PC-3 (cell line): ENCODE measurements around the gene TRUB2. TPM values are rescaled to one million over a fixed set of nuclear protein-coding genes. Genes with fewer than 3 reads are reported as not detected.

ENCODE experiments used
- ATAC-seq: fragments of 200-7000 bp; cut with Tn5 transposase; 2 replicates; pipeline ENCODE4 v1.9.1; 2020; ENCODE audit warnings: mild to moderate bottlenecking, moderate library complexity
- BruUV-seq: library from RNA; stranded (reverse); fragments of 400-500 nt; replicated peaks from 2 replicates; lab custom pipeline; 2021; lab: Mats Ljungman, UMichigan
- CTCF ChIA-PET: fragments of 300-600 bp; sonication (Branson Sonifier 250); formaldehyde crosslinking; loops from one replicate; lab custom pipeline; 2022; ENCODE audit warnings: antibody characterized with exemption; lab: Charles Lee
- POLR2A ChIA-PET: fragments of 300-600 bp; sonication (Branson Sonifier 250); formaldehyde crosslinking; loops from one replicate; lab custom pipeline; 2022; ENCODE audit warnings: antibody characterized with exemption; ENCODE audit not compliant: unreplicated experiment; lab: Charles Lee
- DNase-seq: peaks from one replicate; pipeline ENCODE4 v3.0.0-alpha.2; 2015
- H2AFZ ChIP-seq: fragments of 300-600 bp; sonication (generic); 2 replicates; pipeline ENCODE4 v1.6.0; 2016; ENCODE audit warnings: antibody characterized with exemption, low read length
- H3F3A ChIP-seq: fragments of 300-600 bp; sonication (generic); one replicate; pipeline ENCODE4 v1.6.0; 2017; ENCODE audit warnings: antibody characterized with exemption, low read length, control low read depth, mild to moderate bottlenecking; ENCODE audit not compliant: unreplicated experiment
- H3K27ac ChIP-seq: fragments of 300-600 bp; sonication (generic); 2 replicates; pipeline ENCODE4 v1.5.1; 2016; ENCODE audit warnings: mild to moderate bottlenecking, low read length
- H3K27me3 ChIP-seq: fragments of 300-600 bp; sonication (generic); 2 replicates; pipeline ENCODE4 v1.6.1; 2016; ENCODE audit warnings: low read length, mixed read lengths
- H3K36me3 ChIP-seq: fragments of 300-600 bp; sonication (generic); 2 replicates; pipeline ENCODE4 v1.6.1; 2016; ENCODE audit warnings: low read depth, mixed run types, low read length, mixed read lengths
- H3K4me1 ChIP-seq: fragments of 300-600 bp; sonication (generic); 2 replicates; pipeline ENCODE4 v1.5.1; 2016; ENCODE audit warnings: low read length; ENCODE audit not compliant: insufficient read depth
- H3K4me2 ChIP-seq: fragments of 300-600 bp; sonication (generic); 2 replicates; pipeline ENCODE4 v1.6.0; 2016; ENCODE audit warnings: low read length
- H3K4me3 ChIP-seq: fragments of 300-600 bp; sonication (generic); 2 replicates; pipeline ENCODE4 v1.5.1; 2016; ENCODE audit warnings: mild to moderate bottlenecking, low read length, mixed read lengths
- H3K79me2 ChIP-seq: fragments of 300-600 bp; sonication (generic); 2 replicates; pipeline ENCODE4 v1.6.1; 2017; ENCODE audit warnings: low read length, mixed read lengths
- H3K9ac ChIP-seq: fragments of 300-600 bp; sonication (generic); 2 replicates; pipeline ENCODE4 v1.6.0; 2016; ENCODE audit warnings: mild to moderate bottlenecking, low read length
- H3K9me2 ChIP-seq: fragments of 300-600 bp; sonication (generic); replicated peaks from 2 replicates; pipeline ENCODE4 v1.6.1; 2016; ENCODE audit warnings: mixed run types, low read length, mixed read lengths
- H3K9me3 ChIP-seq: fragments of 300-600 bp; sonication (generic); 2 replicates; pipeline ENCODE4 v1.6.1; 2016; ENCODE audit warnings: low read length, mixed read lengths
- H4K20me1 ChIP-seq: fragments of 300-600 bp; sonication (generic); 2 replicates; pipeline ENCODE4 v1.6.1; 2016; ENCODE audit warnings: low read length, mixed read lengths
- CTCF ChIP-seq: fragments of 300-600 bp; sonication (generic); conservative IDR thresholded peaks from 2 replicates; pipeline ENCODE4 v1.5.1; 2017; ENCODE audit warnings: antibody characterized with exemption, low read depth, mild to moderate bottlenecking, low read length
- EZH2 ChIP-seq: fragments of 300-600 bp; sonication (generic); IDR thresholded peaks from one replicate; pipeline ENCODE4 v1.6.1; 2017; ENCODE audit warnings: antibody characterized with exemption, mild to moderate bottlenecking, low read length; ENCODE audit not compliant: unreplicated experiment
- EZH2phosphoT487 ChIP-seq: fragments of 300-600 bp; sonication (generic); IDR thresholded peaks from 2 replicates; pipeline ENCODE4 v1.6.1; 2018; ENCODE audit warnings: mild to moderate bottlenecking, antibody characterized with exemption, low read length, borderline replicate concordance
- intact Hi-C: fragments of 100-400 bp; cut with micrococcal nuclease; formaldehyde crosslinking; loops from 2 replicates; pipeline ENCODE4 v1.9.0; 2023
- total RNA-seq: library from RNA; depleted of rRNA; stranded (reverse); fragments of >200 nt; gene quantifications from 2 replicates; pipeline ENCODE4 v1.2.3, GENCODE V29; 2014

TRUB2 gene
- total RNA-seq, 1 experiment from 2014 or later = 24.9 TPM

GRCh38 chr9:128298535-128299482 is 23.4 kb downstream of the TRUB2 start:
- TF ChIP-seq CTCF = no peak

GRCh38 chr9:128297221-128297773 is 24.9 kb downstream of the TRUB2 start:
- TF ChIP-seq CTCF (no peak), EZH2 (no peak), EZH2phosphoT487 (no peak)
- ATAC-seq (no peak), DNase-seq (no peak)
- H3K9me2 ChIP-seq = no peaks in the 10 kb centered on the region
- no TSS peak for BruUV-seq
- POLR2A ChIA-PET = no interaction called here
- no peak overlapping the region for H3K9ac ChIP-seq
- H3K79me2 ChIP-seq = no peaks in the 10 kb centered on the region
- no peaks in the 10 kb centered on the region for H3F3A ChIP-seq
- H4K20me1 ChIP-seq = no peaks in the 10 kb centered on the region
- no peak overlapping the region for H3K4me3 ChIP-seq
- CTCF ChIA-PET = no interaction called here
- peaks cover 14% of the 10 kb centered on the region for H3K4me1 ChIP-seq
- no peaks in the 10 kb centered on the region for H3K27me3 ChIP-seq
- H3K36me3 ChIP-seq = no peaks in the 10 kb centered on the region
- H3K9me3 ChIP-seq = no peaks in the 10 kb centered on the region
- no peak overlapping the region for H3K4me2 ChIP-seq
- H2AFZ ChIP-seq = no peak overlapping the region
- H3K27ac ChIP-seq = no peak overlapping the region
- intact Hi-C loops = loop anchor here (5.0 kb wide), 1 partner anchor 65 kb away; no protein-coding TSS in a partner anchor

More at GRCh38 chr9:128298535-128299482, 23.4 kb downstream of the TRUB2 start:
- no peak overlapping the region for H3K27ac ChIP-seq
- H3K4me2 ChIP-seq = no peak overlapping the region
- H3K4me3 ChIP-seq = no peak overlapping the region
- no peak for ATAC-seq
- no peak overlapping the region for H3K9ac ChIP-seq
- H3F3A ChIP-seq = no peaks in the 10 kb centered on the region
- H3K36me3 ChIP-seq = no peaks in the 10 kb centered on the region
- ChIA-PET CTCF (no interaction called here), POLR2A (no interaction called here)
- H3K9me3 ChIP-seq = no peaks in the 10 kb centered on the region
- H3K4me1 ChIP-seq = peaks cover 14% of the 10 kb centered on the region
- no TSS peak for BruUV-seq
- no peaks in the 10 kb centered on the region for H4K20me1 ChIP-seq
- no peaks in the 10 kb centered on the region for H3K27me3 ChIP-seq
- H3K79me2 ChIP-seq = no peaks in the 10 kb centered on the region
- intact Hi-C loops = loop anchor here (5.0 kb wide), 1 partner anchor 63 kb away; no protein-coding TSS in a partner anchor
- no peak overlapping the region for H2AFZ ChIP-seq
- H3K9me2 ChIP-seq = no peaks in the 10 kb centered on the region
- peak; percentile 38 for DNase-seq
